ENCODE results near the gene ROBO2.

- TF ChIP-seq POLR2A (IDR thresholded peaks at IDR 0.05) (no peak), CTCF (IDR thresholded peaks at IDR 0.05) (no peak), POLR2AphosphoS5 (IDR thresholded peaks at IDR 0.05; ENCODE audit: insufficient read depth in 1 of 2, low read depth in 1 of 2) (no peak)
Measured at GRCh38 chr3:77066829-77067228, 26.9 kb downstream of the ROBO2 start.

All from vagina (tissue), 2 donors.